CD4-positive, alpha-beta memory T cell (primary cell): ENCODE measurements around the gene ATP2C1. TPM values are rescaled to one million over a fixed set of nuclear protein-coding genes. Genes with fewer than 3 reads are reported as not detected.

Source experiments
- CTCF ChIA-PET: fragments of 350-600 bp; sonication (Branson Sonifier 250); formaldehyde crosslinking; loops from one replicate; lab custom pipeline; 2021; ENCODE audit warnings: inconsistent platforms; ENCODE audit not compliant: partially characterized antibody; lab: Charles Lee
- POLR2A ChIA-PET: fragments of 350-600 bp; sonication (Branson Sonifier 250); formaldehyde crosslinking; loops from one replicate; lab custom pipeline; 2021; ENCODE audit not compliant: partially characterized antibody; lab: Charles Lee
- DNase-seq, 5 donors: peaks; one replicate each; pipeline versions ENCODE4 v3.0.0 to v3.0.0-alpha.2; 2020 to 2022; ENCODE audit warnings: mixed read lengths in 1 of 5
- H3K27ac ChIP-seq: one replicate; pipeline ENCODE4 v1.7.0; 2013; ENCODE audit warnings: low read depth, low read length
- H3K27me3 ChIP-seq: 2 replicates; pipeline ENCODE4 v1.7.0; 2013; ENCODE audit warnings: mild to moderate bottlenecking, low read length, moderate library complexity; ENCODE audit not compliant: insufficient read depth
- H3K36me3 ChIP-seq: 2 replicates; pipeline ENCODE4 v1.7.0; 2013; ENCODE audit warnings: mild to moderate bottlenecking, low read length, moderate library complexity; ENCODE audit not compliant: insufficient read depth
- H3K4me1 ChIP-seq: 2 replicates; pipeline ENCODE4 v1.7.0; 2013; ENCODE audit warnings: mild to moderate bottlenecking, low read length, moderate library complexity; ENCODE audit not compliant: insufficient read depth
- H3K4me3 ChIP-seq, 2 donors: one replicate each; pipeline ENCODE4 v1.7.0; 2013; ENCODE audit warnings: low read length in 2 of 2, mild to moderate bottlenecking in 1 of 2
- H3K9me3 ChIP-seq, 2 donors: one replicate each; pipeline ENCODE4 v1.7.0; 2013; ENCODE audit warnings: low read length in 2 of 2, control low read depth in 1 of 2; ENCODE audit not compliant: control insufficient read depth in 1 of 2
- H3K27ac Mint-ChIP-seq, 7 donors: one replicate each; pipeline ENCODE4 v1.8.0; 2020 to 2021; ENCODE audit warnings: mixed read lengths in 7 of 7, mild to moderate bottlenecking in 6 of 7, inconsistent platforms in 3 of 7, moderate library complexity in 3 of 7
- H3K27me3 Mint-ChIP-seq, 2 donors: one replicate each; pipeline ENCODE4 v1.8.0; 2020 to 2021; ENCODE audit warnings: mixed read lengths in 2 of 2
- H3K36me3 Mint-ChIP-seq, 2 donors: one replicate each; pipeline ENCODE4 v1.8.0; 2020 to 2021; ENCODE audit warnings: mixed read lengths in 2 of 2, inconsistent platforms in 1 of 2, mild to moderate bottlenecking in 1 of 2
- H3K4me1 Mint-ChIP-seq, 4 donors: one replicate each; pipeline ENCODE4 v1.8.0; 2020 to 2021; ENCODE audit warnings: mixed read lengths in 4 of 4, mild to moderate bottlenecking in 1 of 4
- H3K4me3 Mint-ChIP-seq, 8 donors: one replicate each; pipeline ENCODE4 v1.8.0; 2020 to 2021; ENCODE audit warnings: mixed read lengths in 8 of 8, mild to moderate bottlenecking in 7 of 8, moderate library complexity in 6 of 8, inconsistent platforms in 3 of 8
- H3K9me3 Mint-ChIP-seq, 8 donors: one replicate each; pipeline ENCODE4 v1.8.0; 2020 to 2021; ENCODE audit warnings: mixed read lengths in 8 of 8, mild to moderate bottlenecking in 5 of 8, inconsistent platforms in 3 of 8, moderate library complexity in 1 of 8
- intact Hi-C: fragments of 100-400 bp; cut with micrococcal nuclease; formaldehyde crosslinking; loops from one replicate; pipeline ENCODE4 v1.15.1; 2023
- polyA plus RNA-seq, 2 donors: library from polyadenylated mRNA; unstranded; fragments of 300-500 nt; fragmentation: Illumina TruSeq; gene quantifications; one replicate each; pipeline ENCODE4 v1.2.3, GENCODE V29; 2021
- total RNA-seq, 2 experiments: library from RNA; stranded (reverse); gene quantifications; one replicate each; pipeline ENCODE4 v1.2.3, GENCODE V29; 2021

ATP2C1 gene
- total and polyA plus RNA-seq, 4 experiments from 2014 or later = 12.0 to 57.3 (median 34.5) TPM

DNA sequence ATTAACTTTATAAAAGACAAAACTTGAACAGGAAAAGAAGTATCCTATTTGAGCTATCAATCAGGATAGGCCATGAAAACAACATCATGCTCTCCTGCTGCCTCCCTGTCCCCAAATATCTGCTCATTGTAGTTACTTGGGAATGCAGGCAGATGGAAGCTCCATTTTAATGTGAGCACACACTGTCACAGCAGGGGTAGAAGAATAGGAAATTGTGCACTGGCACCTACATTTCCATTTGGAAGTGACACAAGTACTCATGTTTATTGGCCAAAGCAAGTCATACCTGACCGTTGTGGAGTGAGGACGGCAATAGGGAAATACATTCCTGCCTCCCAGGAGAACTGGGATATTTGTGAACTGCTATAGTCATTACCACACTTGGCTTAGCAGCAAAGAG is 80.3 kb downstream of the ATP2C1 start:
- POLR2A ChIA-PET = interaction anchor here (1.2 kb wide), 1 partner anchor 52 kb away, joined by 5 read pairs; the partner anchor contains the start of genes ASTE1 and NEK11
- Histone ChIP-seq H3K4me3 (no peak overlapping the region), H3K36me3 (peaks cover 4% of the 10 kb centered on the region), H3K27ac (no peak overlapping the region), H3K27me3 (no peaks in the 10 kb centered on the region), H3K4me1 (no peaks in the 10 kb centered on the region), H3K9me3 (no peaks in the 10 kb centered on the region)
- peaks cover 54 to 74% of the 10 kb centered on the region in 2 donors for H3K36me3 Mint-ChIP-seq
- no peak for DNase-seq
- no peak overlapping the region for H3K27ac Mint-ChIP-seq
- CTCF ChIA-PET = no interaction called here
- no peaks in the 10 kb centered on the region for H3K27me3 Mint-ChIP-seq
- intact Hi-C loops = no loop called here
- no peaks in the 10 kb centered on the region for H3K4me1 Mint-ChIP-seq
- H3K4me3 Mint-ChIP-seq = no peak overlapping the region
- H3K9me3 Mint-ChIP-seq = no peaks in the 10 kb centered on the region

DNA sequence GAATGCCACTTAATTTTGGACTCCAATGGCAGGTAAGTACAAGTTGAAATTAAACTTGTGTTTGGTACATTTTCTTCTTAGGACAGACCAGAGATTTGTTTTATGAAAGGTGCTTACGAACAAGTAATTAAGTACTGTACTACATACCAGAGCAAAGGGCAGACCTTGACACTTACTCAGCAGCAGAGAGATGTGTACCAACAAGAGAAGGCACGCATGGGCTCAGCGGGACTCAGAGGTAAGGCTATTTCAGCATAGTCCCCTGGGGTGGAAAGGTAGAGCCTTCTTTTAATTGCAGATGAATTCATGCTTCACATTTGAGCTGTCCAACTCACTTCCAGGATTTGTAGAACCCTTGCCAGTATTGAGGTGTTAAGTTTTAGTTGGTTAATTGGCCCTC is 81.4 kb downstream of the ATP2C1 start:
- Mint-ChIP-seq H3K27ac (peak overlapping the region in 2 of 7 donors; percentile 13 to 85), H3K4me3 (no peak overlapping the region), H3K9me3 (no peaks in the 10 kb centered on the region), H3K27me3 (no peaks in the 10 kb centered on the region), H3K36me3 (peaks cover 47 to 70% of the 10 kb centered on the region in 2 donors), H3K4me1 (no peaks in the 10 kb centered on the region)
- no peak overlapping the region for H3K4me3 ChIP-seq
- DNase-seq = no peak
- H3K4me1 ChIP-seq = no peaks in the 10 kb centered on the region
- no peaks in the 10 kb centered on the region for H3K27me3 ChIP-seq
- H3K9me3 ChIP-seq = no peaks in the 10 kb centered on the region
- no peak overlapping the region for H3K27ac ChIP-seq
- POLR2A ChIA-PET = no interaction called here
- CTCF ChIA-PET = no interaction called here
- no peaks in the 10 kb centered on the region for H3K36me3 ChIP-seq
- intact Hi-C loops = no loop called here

DNA sequence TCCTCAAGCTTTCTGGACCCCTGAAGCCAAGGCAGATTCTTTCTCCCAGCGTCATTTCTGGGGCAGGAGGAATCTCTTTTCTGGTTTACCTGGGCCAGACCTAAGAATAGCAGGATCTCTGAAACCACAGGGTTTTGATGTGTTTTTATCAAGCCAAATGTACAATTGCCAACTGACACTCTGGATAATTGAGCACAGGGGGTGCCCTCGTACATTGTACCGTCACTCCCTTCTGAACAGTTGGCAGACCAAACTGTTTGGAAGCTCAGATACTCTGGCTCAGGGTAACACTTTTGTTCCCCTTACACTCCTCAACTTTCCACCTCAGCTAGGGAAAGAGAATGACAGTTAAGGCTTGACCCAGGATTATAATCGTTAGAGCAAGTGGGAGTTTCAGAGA is 82.8 kb downstream of the ATP2C1 start:
- Mint-ChIP-seq H3K4me3 (no peak overlapping the region), H3K27ac (peak overlapping the region in 1 of 7 donors; percentile 37), H3K36me3 (peaks cover 38 to 66% of the 10 kb centered on the region in 2 donors), H3K4me1 (peaks cover 0 to 1% (median under 1%) of the 10 kb centered on the region in 4 donors), H3K9me3 (no peaks in the 10 kb centered on the region), H3K27me3 (no peaks in the 10 kb centered on the region)
- ChIA-PET POLR2A (no interaction called here), CTCF (no interaction called here)
- H3K4me3 ChIP-seq = no peak overlapping the region
- intact Hi-C loops = no loop called here
- H3K4me1 ChIP-seq = no peaks in the 10 kb centered on the region
- H3K27me3 ChIP-seq = no peaks in the 10 kb centered on the region
- no peak overlapping the region for H3K27ac ChIP-seq
- H3K36me3 ChIP-seq = peaks cover 3% of the 10 kb centered on the region
- DNase-seq = no peak
- H3K9me3 ChIP-seq = no peaks in the 10 kb centered on the region

DNA sequence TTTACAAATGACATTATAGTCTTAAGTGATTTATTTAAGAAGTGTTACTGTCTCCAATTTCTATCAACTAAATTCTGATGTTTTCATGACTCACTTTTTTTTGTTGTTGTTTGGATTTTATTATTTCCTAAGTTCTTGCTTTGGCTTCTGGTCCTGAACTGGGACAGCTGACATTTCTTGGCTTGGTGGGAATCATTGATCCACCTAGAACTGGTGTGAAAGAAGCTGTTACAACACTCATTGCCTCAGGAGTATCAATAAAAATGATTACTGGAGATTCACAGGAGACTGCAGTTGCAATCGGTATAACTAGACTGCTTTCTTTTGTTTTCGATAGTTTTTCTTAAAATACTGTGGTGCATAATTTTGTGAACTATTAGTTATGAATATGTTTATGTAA is 85.2 kb downstream of the ATP2C1 start:
- Histone ChIP-seq H3K9me3 (no peaks in the 10 kb centered on the region), H3K4me3 (no peak overlapping the region), H3K27ac (no peak overlapping the region), H3K36me3 (peaks cover 3% of the 10 kb centered on the region), H3K27me3 (no peaks in the 10 kb centered on the region), H3K4me1 (no peaks in the 10 kb centered on the region)
- no peak overlapping the region for H3K4me3 Mint-ChIP-seq
- peaks cover 0 to 1% (median under 1%) of the 10 kb centered on the region in 4 donors for H3K4me1 Mint-ChIP-seq
- H3K36me3 Mint-ChIP-seq = peaks cover 35 to 55% of the 10 kb centered on the region in 2 donors
- H3K9me3 Mint-ChIP-seq = no peaks in the 10 kb centered on the region
- H3K27ac Mint-ChIP-seq = no peak overlapping the region
- POLR2A ChIA-PET = no interaction called here
- no peaks in the 10 kb centered on the region for H3K27me3 Mint-ChIP-seq
- DNase-seq = no peak
- CTCF ChIA-PET = no interaction called here
- intact Hi-C loops = no loop called here

DNA sequence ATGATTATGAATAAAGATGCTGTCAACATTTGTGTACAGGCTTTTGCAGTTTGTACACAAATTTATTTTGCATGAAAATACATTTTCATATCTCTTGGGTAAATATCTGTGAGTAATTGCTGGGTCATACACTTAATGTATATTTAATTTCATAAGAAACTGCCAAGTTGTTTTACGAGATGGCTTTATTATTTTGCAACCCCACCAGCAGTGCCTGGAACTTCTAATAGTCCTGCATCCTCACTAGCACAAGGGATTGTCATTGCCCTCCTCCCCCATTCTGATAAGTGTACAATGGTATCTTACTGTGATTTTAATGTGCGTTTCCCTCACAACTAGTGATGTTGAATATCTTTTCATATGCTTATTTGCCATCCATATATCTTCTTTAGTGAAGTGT is 87.6 kb downstream of the ATP2C1 start:
- ChIA-PET POLR2A (no interaction called here), CTCF (no interaction called here)
- intact Hi-C loops = no loop called here
- H3K27me3 Mint-ChIP-seq = no peaks in the 10 kb centered on the region
- H3K36me3 Mint-ChIP-seq = peaks cover 31 to 47% of the 10 kb centered on the region in 2 donors
- H3K9me3 ChIP-seq = no peaks in the 10 kb centered on the region
- no peak overlapping the region for H3K27ac ChIP-seq
- peaks cover 3% of the 10 kb centered on the region for H3K36me3 ChIP-seq
- H3K9me3 Mint-ChIP-seq = peaks cover 0 to 1% (median 0%) of the 10 kb centered on the region in 8 donors
- DNase-seq = no peak
- no peak overlapping the region for H3K4me3 Mint-ChIP-seq
- no peak overlapping the region for H3K4me3 ChIP-seq
- no peak overlapping the region for H3K27ac Mint-ChIP-seq
- H3K4me1 ChIP-seq = no peaks in the 10 kb centered on the region
- peaks cover 0 to 1% (median under 1%) of the 10 kb centered on the region in 4 donors for H3K4me1 Mint-ChIP-seq
- H3K27me3 ChIP-seq = no peaks in the 10 kb centered on the region

DNA sequence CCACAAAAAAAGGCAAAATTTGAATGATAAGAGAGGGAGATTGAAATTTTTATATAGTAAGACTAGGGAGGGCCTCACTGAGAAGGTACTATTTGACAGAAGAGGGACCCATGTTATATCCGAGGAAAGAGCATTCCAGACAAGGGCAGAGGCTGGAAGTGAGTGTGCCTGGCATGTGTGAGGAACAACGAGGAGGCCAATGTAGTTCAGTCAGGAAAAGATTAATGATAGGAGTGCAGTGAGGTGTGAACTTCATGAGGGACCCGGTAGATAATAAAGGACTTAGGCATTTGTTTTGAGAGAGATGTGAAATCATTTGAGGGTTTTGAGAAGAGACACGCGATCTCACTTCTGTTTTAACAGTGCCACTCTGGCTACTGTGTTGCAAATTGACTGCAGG is 96.4 kb downstream of the ATP2C1 start:
- no peak for DNase-seq
- Histone ChIP-seq H3K36me3 (peaks cover 6% of the 10 kb centered on the region), H3K27me3 (no peaks in the 10 kb centered on the region), H3K4me3 (no peak overlapping the region), H3K27ac (no peak overlapping the region), H3K9me3 (no peaks in the 10 kb centered on the region), H3K4me1 (no peaks in the 10 kb centered on the region)
- Mint-ChIP-seq H3K4me1 (peaks cover 0 to 3% (median 1%) of the 10 kb centered on the region in 4 donors), H3K27ac (peak overlapping the region in 1 of 7 donors; percentile 59), H3K4me3 (no peak overlapping the region), H3K9me3 (peaks cover 0 to 1% (median 0%) of the 10 kb centered on the region in 8 donors), H3K27me3 (no peaks in the 10 kb centered on the region), H3K36me3 (peaks cover 28 to 43% of the 10 kb centered on the region in 2 donors)
- ChIA-PET CTCF (no interaction called here), POLR2A (no interaction called here)
- intact Hi-C loops = no loop called here

DNA sequence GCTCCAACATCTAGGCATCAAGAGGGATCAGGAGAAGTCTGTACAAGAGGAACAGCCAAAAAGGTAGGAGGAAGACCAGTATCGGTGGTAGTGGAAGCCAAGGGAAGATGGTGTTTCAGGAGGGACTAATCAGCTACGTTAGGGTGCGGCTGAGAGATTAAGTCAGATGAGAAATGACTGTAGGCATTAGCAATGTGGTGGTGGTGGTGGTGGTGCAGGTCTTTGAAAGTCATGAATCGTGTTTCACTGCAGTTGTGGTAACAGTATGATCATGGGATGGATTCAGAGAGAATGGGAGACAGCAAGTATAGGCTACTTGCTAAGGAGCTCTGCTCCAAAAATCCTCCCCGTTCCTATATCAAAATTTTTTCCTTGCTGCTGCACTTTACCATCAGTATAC is 97.2 kb downstream of the ATP2C1 start:
- H3K27ac ChIP-seq = no peak overlapping the region
- no peaks in the 10 kb centered on the region for H3K9me3 ChIP-seq
- no peaks in the 10 kb centered on the region for H3K4me1 ChIP-seq
- CTCF ChIA-PET = no interaction called here
- DNase-seq = no peak
- intact Hi-C loops = no loop called here
- Mint-ChIP-seq H3K27ac (peak overlapping the region in 2 of 7 donors; percentile 48 to 75), H3K4me3 (no peak overlapping the region), H3K4me1 (peaks cover 0 to 3% (median 1%) of the 10 kb centered on the region in 4 donors), H3K27me3 (no peaks in the 10 kb centered on the region), H3K9me3 (no peaks in the 10 kb centered on the region), H3K36me3 (peaks cover 24 to 42% of the 10 kb centered on the region in 2 donors)
- POLR2A ChIA-PET = no interaction called here
- no peaks in the 10 kb centered on the region for H3K27me3 ChIP-seq
- H3K4me3 ChIP-seq = no peak overlapping the region
- peaks cover 6% of the 10 kb centered on the region for H3K36me3 ChIP-seq
